Head of caudate nucleus (tissue), 42 donors: Measurements from ENCODE around the gene HES3.

Experiments
- DNase-seq, 42 donors: peaks; one replicate each; pipeline versions ENCODE4 v3.0.0 to v3.0.0-alpha.2; 2020 to 2021; ENCODE audit warnings: mixed read lengths in 7 of 42
- intact Hi-C: fragments of 100-400 bp; cut with DNase I; formaldehyde crosslinking; loops from one replicate; pipeline ENCODE4 v1.15.0; 2022

HES3 gene

DNA sequence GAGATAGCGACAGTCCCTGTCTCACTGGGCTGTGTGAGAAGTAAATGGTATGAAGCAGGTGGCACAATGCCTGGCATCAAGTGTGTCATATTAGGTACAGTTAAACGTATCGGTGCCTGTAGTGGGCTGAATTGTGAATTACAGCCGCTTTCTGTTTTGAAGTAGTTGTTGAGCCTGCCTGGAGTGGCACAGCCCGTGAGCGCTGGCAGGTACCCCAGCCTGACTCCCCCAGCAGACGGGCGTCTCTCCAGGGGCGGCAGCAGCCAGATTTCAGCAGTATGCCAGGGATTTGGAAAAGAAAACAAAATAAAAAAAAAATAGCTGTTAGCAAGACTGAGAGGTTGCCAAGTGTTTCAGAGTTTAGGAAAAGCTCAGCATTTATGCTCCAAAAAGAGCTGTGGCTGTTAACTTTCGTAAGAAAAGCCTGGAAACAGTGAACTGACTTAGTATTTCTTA, 43.5 kb downstream of the HES3 start:
- peak in 25 of 42 donors; percentile 29 to 73 (median 52) for DNase-seq

DNA sequence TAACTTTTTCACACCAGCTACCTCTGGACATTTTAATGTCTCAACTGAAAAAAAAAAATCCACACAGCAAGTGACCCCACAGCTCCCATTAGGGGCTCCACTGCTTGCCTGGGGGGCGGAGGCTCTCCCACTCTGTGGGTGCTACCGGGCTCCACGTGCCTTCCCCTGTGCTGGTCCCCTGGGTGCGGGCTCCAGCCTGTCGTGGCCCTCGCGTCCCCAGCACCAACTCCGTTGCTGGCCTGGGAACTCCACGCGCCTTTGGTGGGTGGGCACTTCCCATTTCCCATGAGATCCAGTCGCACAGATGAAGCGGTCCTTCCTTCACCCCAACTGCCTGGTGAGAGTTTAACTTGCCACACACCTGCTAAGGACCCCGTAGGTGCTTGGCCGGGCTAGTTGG, 44.0 kb downstream of the HES3 start:
- DNase-seq: no peak
- intact Hi-C loops: no loop called here

More for the DNA sequence above, 43.5 kb downstream of the HES3 start:
- intact Hi-C loops: no loop called here

DNA sequence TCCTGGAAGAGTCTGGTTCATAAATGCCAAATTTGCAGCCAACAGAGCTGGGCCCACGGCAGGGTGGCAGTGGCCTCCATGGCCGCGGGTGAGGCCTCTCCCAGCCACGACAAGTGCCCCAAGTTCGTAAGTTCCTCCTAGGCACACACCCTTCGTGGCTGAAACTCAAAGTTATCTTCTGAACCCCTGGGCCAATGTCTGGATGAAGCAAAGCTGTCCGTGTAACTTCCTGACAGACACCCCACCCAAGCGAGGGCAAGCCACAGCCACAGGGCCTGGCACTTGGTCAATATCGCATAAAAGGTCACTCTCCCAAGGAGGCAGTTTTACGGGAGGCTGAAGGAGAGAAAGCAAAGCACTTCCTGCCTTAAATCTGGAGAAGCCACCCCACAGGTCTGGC, 44.7 kb downstream of the HES3 start:
- no peak for DNase-seq
- intact Hi-C loops: no loop called here

DNA sequence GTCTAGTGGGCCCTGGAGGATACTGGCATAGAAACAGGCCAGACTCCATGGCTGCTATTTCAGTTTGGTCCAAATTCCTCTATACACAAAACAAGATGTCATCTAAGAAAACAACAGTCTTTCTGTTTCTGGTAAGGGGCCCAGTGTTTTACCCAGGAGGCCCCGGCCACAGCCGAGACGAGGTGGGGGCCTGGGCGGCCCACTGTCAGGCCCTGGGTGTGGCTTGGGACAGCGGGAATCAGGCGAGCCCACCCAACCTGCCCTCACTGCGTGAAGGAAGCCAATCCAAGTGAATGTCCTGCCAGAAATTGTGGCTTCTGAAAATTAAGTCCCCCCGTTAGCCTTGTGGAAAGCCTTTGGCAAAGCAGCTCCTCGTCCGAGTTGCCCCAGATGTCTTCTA, 48.1 kb downstream of the HES3 start:
- DNase-seq: peak in 1 of 42 donors; percentile 9
- intact Hi-C loops: no loop called here

DNA sequence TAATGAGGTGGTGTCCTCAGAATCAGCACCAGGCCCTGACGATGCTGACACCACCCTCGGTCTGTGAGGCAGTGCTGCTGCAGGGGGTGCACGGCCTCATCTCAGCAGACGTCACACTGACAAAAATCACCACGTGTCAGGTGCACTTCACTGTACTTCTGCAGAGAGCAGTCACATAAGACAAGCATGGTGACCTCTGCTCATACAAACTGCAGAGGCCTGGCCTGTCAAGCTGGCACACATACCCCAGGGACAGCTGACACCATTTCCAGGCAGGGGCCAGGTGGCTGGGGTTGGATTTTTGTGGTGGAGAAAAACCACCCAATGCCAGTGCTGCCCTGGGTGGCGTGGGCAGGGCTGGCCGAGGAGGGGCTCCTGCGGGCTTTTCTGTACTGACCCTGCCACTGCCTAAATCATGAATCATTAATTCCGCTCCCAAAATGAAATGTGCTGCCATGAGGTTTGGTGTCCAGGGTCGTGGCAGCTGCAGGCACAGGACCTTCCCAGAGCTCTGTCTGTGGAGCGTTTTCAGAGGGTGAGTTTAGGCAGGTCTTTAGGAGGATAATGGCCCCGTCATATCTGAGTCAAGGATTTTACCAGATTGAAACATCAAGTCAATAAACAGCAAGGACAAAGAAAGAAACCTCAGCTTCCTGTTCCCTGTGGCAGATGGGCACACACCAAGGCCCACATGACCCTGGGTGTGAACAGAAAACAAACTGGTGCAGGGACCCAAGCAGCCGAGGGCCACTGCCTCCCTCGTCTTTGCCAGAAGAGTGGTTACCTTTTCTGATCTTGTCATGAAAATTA, 50.3 kb downstream of the HES3 start:
- no peak for DNase-seq
- intact Hi-C loops: no loop called here

DNA sequence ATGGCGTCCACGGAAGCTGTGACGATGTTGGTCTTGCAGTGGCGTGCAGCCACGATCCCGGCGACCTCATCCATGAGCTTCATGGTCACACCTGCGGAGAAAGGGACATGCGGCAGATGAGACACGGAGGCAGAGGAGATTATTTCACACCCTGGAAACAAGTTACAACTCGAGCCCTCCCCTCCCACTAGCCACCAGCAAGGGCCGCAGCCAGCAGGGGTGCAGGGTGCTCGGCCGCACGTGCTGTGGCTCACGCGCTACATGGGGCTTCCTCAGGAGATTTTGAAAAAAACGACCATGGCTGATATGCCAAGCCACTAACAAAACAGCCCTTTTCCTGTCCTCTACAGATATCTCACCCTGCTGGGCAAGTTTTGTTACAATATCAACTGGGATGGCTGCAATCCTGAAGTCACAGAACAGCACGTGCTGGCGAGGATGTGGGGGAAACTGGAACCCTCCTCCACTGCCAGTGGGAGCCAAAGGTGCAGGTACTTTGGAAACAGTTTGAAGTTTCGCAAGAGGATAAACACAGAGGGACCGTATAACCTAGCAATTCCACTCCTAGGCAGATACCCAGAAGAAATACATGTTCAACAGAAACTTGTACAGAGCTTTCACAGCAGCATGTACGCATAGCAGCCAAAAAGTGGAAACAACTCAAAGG, 51.0 kb downstream of the HES3 start:
- intact Hi-C loops: no loop called here
- DNase-seq: no peak
